HG03521 (cell line): ENCODE measurements around the gene HYAL2.
"Not testable (repeated sequence)": the region's sequence is repeated elsewhere in the genome, so short reads cannot be mapped to it uniquely, and the experiment has no call there.

Source experiments
- ATAC-seq: cut with Tn5 transposase; IDR thresholded peaks from one replicate; pipeline ENCODE4 v1.9.1; 2021; ENCODE audit warnings: mild to moderate bottlenecking, moderate library complexity; ENCODE audit not compliant: unreplicated experiment

The HYAL2 gene

GRCh38 chr3:50293079-50293801 lies 29.3 kb downstream of the HYAL2 start:
- no peak for ATAC-seq

- peak; percentile 96 for ATAC-seq
Observed at GRCh38 chr3:50292159-50293078, 30.1 kb downstream of the HYAL2 start, which contains the start of gene IFRD2. IFRD2 (minus strand) TSS chr3:50292429; CDS start chr3:50292274, 155 bp downstream.

- no peak for ATAC-seq
Observed at GRCh38 chr3:50290161-50290641, 32.3 kb downstream of the HYAL2 start.

GRCh38 chr3:50289130-50289529 lies 33.4 kb downstream of the HYAL2 start:
- no peak for ATAC-seq

GRCh38 chr3:50288387-50289007 lies 34.0 kb downstream of the HYAL2 start:
- no peak for ATAC-seq

GRCh38 chr3:50287262-50287661 lies 35.3 kb downstream of the HYAL2 start:
- no peak for ATAC-seq

- no peak for ATAC-seq
Observed at GRCh38 chr3:50286322-50287227, 36.0 kb downstream of the HYAL2 start.

- ATAC-seq: not testable (repeated sequence)
Observed at GRCh38 chr3:50284121-50284520, 38.4 kb downstream of the HYAL2 start.

- ATAC-seq: no peak
Observed at GRCh38 chr3:50279255-50280016, 43.1 kb downstream of the HYAL2 start.

- ATAC-seq: no peak
Observed at GRCh38 chr3:50278880-50279224, 43.7 kb downstream of the HYAL2 start, which contains the start of gene LSMEM2. LSMEM2 (plus strand) TSS chr3:50279087; CDS start chr3:50279114, 27 bp downstream.

- no peak for ATAC-seq
Observed at GRCh38 chr3:50278123-50278879, 44.2 kb downstream of the HYAL2 start.

- no peak for ATAC-seq
Observed at GRCh38 chr3:50276762-50277101, 45.8 kb downstream of the HYAL2 start.

- no peak for ATAC-seq
Observed at GRCh38 chr3:50275996-50276761, 46.4 kb downstream of the HYAL2 start.

GRCh38 chr3:50275141-50275995 lies 47.2 kb downstream of the HYAL2 start:
- ATAC-seq: no peak

- no peak for ATAC-seq
Observed at GRCh38 chr3:50274371-50275104, 48.0 kb downstream of the HYAL2 start.

GRCh38 chr3:50273689-50274065 lies 48.9 kb downstream of the HYAL2 start:
- no peak for ATAC-seq
